HepG2 (cell line): Measurements from ENCODE around the gene SCGB2B2. TPM values are rescaled to one million over a fixed set of nuclear protein-coding genes. Genes with fewer than 3 reads are reported as not detected.

Experiments
- ATAC-seq: fragments of 200-7000 bp; cut with Tn5 transposase; 3 replicates; pipeline ENCODE4 v1.9.1; 2020; ENCODE audit warnings: mild to moderate bottlenecking, moderate library complexity
- BruUV-seq: library from RNA; stranded (reverse); fragments of 400-500 nt; replicated peaks from 2 replicates; lab custom pipeline; 2021; lab: Mats Ljungman, UMichigan
- CTCF ChIA-PET: fragments of 300-600 bp; formaldehyde crosslinking; extraction: SDS; loops from one replicate; lab custom pipeline; 2021; ENCODE audit warnings: low total read pairs, inconsistent platforms, low intra/inter-chr PET ratio; lab: Yijun Ruan, JAX
- POLR2A ChIA-PET: fragments of 350-600 bp; sonication (Branson Sonifier 250); formaldehyde crosslinking; loops from one replicate; lab custom pipeline; 2020; ENCODE audit warnings: antibody characterized with exemption, inconsistent platforms; lab: Yijun Ruan, JAX
- DNase-seq: peaks from one replicate; pipeline ENCODE4 v3.0.0-alpha.2; 2015; ENCODE audit warnings: low spot score
- FAIRE-seq: peaks from 3 replicates; lab custom pipeline; 2011; peaks lifted over from hg19 to GRCh38; lab: Jason Lieb, UNC
- H2AFZ ChIP-seq: one replicate; pipeline ENCODE4 v1.6.1; 2011; ENCODE audit warnings: low read length, inconsistent platforms
- H3K27ac ChIP-seq: fragments of 300-600 bp; 3 replicates; pipeline ENCODE4 v1.8.0; 2011; ENCODE audit warnings: mixed run types, mild to moderate bottlenecking, mixed read lengths, low read length, inconsistent platforms; ENCODE audit not compliant: insufficient read depth; ENCODE audit errors: extremely low read length
- H3K27me3 ChIP-seq, 2 experiments: fragments of 200-600 bp in 1 of 2; 2 replicates in 1 of 2; 3 replicates in 1 of 2; pipeline versions ENCODE4 v1.6.0 to v1.8.0; 2011; ENCODE audit warnings: low read length in 2 of 2, mild to moderate bottlenecking in 2 of 2, moderate library complexity in 2 of 2, inconsistent platforms in 1 of 2; ENCODE audit not compliant: insufficient read depth in 2 of 2, control insufficient read depth in 1 of 2
- H3K36me3 ChIP-seq, 2 experiments: fragments of 200-600 bp in 1 of 2; replicated peaks in 1 of 2; 2 replicates in 1 of 2; 3 replicates in 1 of 2; pipeline versions ENCODE4 v1.5.1 to v1.8.0; 2011; ENCODE audit warnings: low read length in 2 of 2, inconsistent platforms in 1 of 2; ENCODE audit not compliant: insufficient read depth in 2 of 2, control insufficient read depth in 1 of 2
- H3K4me1 ChIP-seq: 2 replicates; pipeline ENCODE4 v1.5.1; 2012; ENCODE audit warnings: low read length, inconsistent platforms; ENCODE audit not compliant: insufficient read depth
- H3K4me2 ChIP-seq: 2 replicates; pipeline ENCODE4 v1.6.0; 2011; ENCODE audit warnings: low read depth, low read length, inconsistent platforms
- H3K4me3 ChIP-seq, 3 experiments: fragments of 200-600 bp in 1 of 3; sonication (generic), shearing (Covaris generic) in 1 of 3; replicated peaks in 1 of 3; 2 replicates each; pipeline ENCODE4 v1.5.1; 2011 to 2016; ENCODE audit warnings: low read length in 3 of 3, inconsistent platforms in 2 of 3, low read depth in 2 of 3, mild to moderate bottlenecking in 2 of 3, control low read depth in 1 of 3, mixed read lengths in 1 of 3; ENCODE audit not compliant: insufficient read depth in 1 of 3
- H3K79me2 ChIP-seq: one replicate; pipeline ENCODE4 v1.6.1; 2011; ENCODE audit warnings: low read length, inconsistent platforms; ENCODE audit not compliant: insufficient read depth
- H3K9ac ChIP-seq: 2 replicates; pipeline ENCODE4 v1.6.0; 2011; ENCODE audit warnings: mild to moderate bottlenecking, low read depth, low read length, inconsistent platforms; ENCODE audit not compliant: insufficient read depth
- H3K9me3 ChIP-seq: 2 replicates; pipeline ENCODE4 v1.5.1; 2012; ENCODE audit warnings: mild to moderate bottlenecking, low read length
- H4K20me1 ChIP-seq: 2 replicates; pipeline ENCODE4 v1.6.0; 2011; ENCODE audit warnings: inconsistent platforms, mild to moderate bottlenecking, low read length, moderate library complexity; ENCODE audit not compliant: insufficient read depth
- ASH2L ChIP-seq: fragments of 300-600, 200-600 bp; sonication (generic); IDR thresholded peaks from 2 replicates; pipeline ENCODE4 v1.7.0; 2017; ENCODE audit warnings: low read depth, mild to moderate bottlenecking, moderate library complexity, mixed read lengths, low read length; ENCODE audit not compliant: insufficient read length
- ATF7-NPFF ChIP-seq: sonication (generic); formaldehyde crosslinking; IDR thresholded peaks from 2 replicates; pipeline ENCODE4 v1.8.1; 2023; ENCODE audit warnings: mild to moderate bottlenecking, low read depth, missing genetic modification reagents, moderate library complexity
- BRCA1 ChIP-seq: sonication (generic); formaldehyde crosslinking; IDR thresholded peaks from 2 replicates; pipeline ENCODE4 v1.4.0; 2020; ENCODE audit warnings: missing genetic modification reagents
- CENPX ChIP-seq: sonication (generic); formaldehyde crosslinking; IDR thresholded peaks from 2 replicates; pipeline ENCODE4 v1.9.0; 2021; ENCODE audit warnings: mild to moderate bottlenecking, missing genetic modification reagents, moderate library complexity
- CREB1 ChIP-seq, 2 experiments: fragments of 450-650 bp in 1 of 2; IDR thresholded peaks; 2 replicates each; pipeline ENCODE4 v1.6.1; 2016 to 2017; ENCODE audit warnings: control low read depth in 1 of 2, mild to moderate bottlenecking in 1 of 2, missing compliant biosample characterization in 1 of 2, missing genetic modification characterization in 1 of 2
- DMAP1 ChIP-seq: IDR thresholded peaks from 2 replicates; pipeline ENCODE4 v1.6.1; 2016
- HNF1B ChIP-seq: sonication (generic); formaldehyde crosslinking; IDR thresholded peaks from 2 replicates; pipeline ENCODE4 v1.5.1; 2020; ENCODE audit warnings: mild to moderate bottlenecking, moderate library complexity, missing genetic modification reagents
- JARID2 ChIP-seq: sonication (generic); formaldehyde crosslinking; IDR thresholded peaks from 2 replicates; pipeline ENCODE4 v1.8.1; 2023; ENCODE audit warnings: missing genetic modification reagents, inconsistent platforms; ENCODE audit not compliant: insufficient replicate concordance
- KLF12 ChIP-seq: sonication (generic); formaldehyde crosslinking; IDR thresholded peaks from 2 replicates; pipeline ENCODE4 v1.4.0; 2020; ENCODE audit warnings: missing genetic modification reagents, borderline replicate concordance
- MAZ ChIP-seq, 2 experiments: sonication (generic) in 1 of 2; formaldehyde crosslinking in 1 of 2; IDR thresholded peaks; 2 replicates each; pipeline versions ENCODE4 v1.5.0 to v1.6.1; 2012 to 2020; ENCODE audit warnings: low read depth in 2 of 2, mild to moderate bottlenecking in 2 of 2, borderline replicate concordance in 1 of 2, improper control_type of control experiment in 1 of 2, low read length in 1 of 2, missing genetic modification reagents in 1 of 2, moderate library complexity in 1 of 2
- PITX1 ChIP-seq: sonication (generic); formaldehyde crosslinking; IDR thresholded peaks from 2 replicates; pipeline ENCODE4 v1.5.1; 2020; ENCODE audit warnings: mild to moderate bottlenecking, missing genetic modification reagents
- TBP ChIP-seq: sonication (generic); formaldehyde crosslinking; IDR thresholded peaks from 2 replicates; pipeline ENCODE4 v1.5.0; 2020; ENCODE audit warnings: missing genetic modification reagents
- THAP11 ChIP-seq: IDR thresholded peaks from 2 replicates; pipeline ENCODE4 v1.6.1; 2016; ENCODE audit warnings: missing biosample characterization, missing genetic modification reagents
- ZNF33A ChIP-seq: sonication (generic); formaldehyde crosslinking; IDR thresholded peaks from 2 replicates; pipeline ENCODE4 v1.5.1; 2020; ENCODE audit warnings: missing genetic modification reagents, mild to moderate bottlenecking, moderate library complexity, borderline replicate concordance
- ZNF557 ChIP-seq: sonication (generic); formaldehyde crosslinking; IDR thresholded peaks from 2 replicates; pipeline ENCODE4 v1.4.0; 2020; ENCODE audit warnings: missing genetic modification reagents
- ZNF703 ChIP-seq: sonication (generic); formaldehyde crosslinking; IDR thresholded peaks from 2 replicates; pipeline ENCODE4 v1.5.1; 2020; ENCODE audit warnings: missing genetic modification reagents, mild to moderate bottlenecking, moderate library complexity, borderline replicate concordance
- WGBS: methylation state at CpG from one replicate; pipeline ENCODE4 v1.1.6; 2017; ENCODE audit warnings: low lambda C conversion rate; 5-methylcytosine and 5-hydroxymethylcytosine counted together
- in situ Hi-C: cut with HindIII; loops from 2 replicates; pipeline ENCODE4 v1.10.0; 2017; ENCODE audit warnings: low pct_unique_long_range_greater_than_20kb; ENCODE audit not compliant: extremely low pct_ligation_motif_present
- intact Hi-C: fragments of 100-400 bp; cut with micrococcal nuclease; formaldehyde crosslinking; loops from one replicate; pipeline ENCODE4 v1.10.0; 2022; ENCODE audit not compliant: unreplicated experiment
- polyA plus RNA-seq, 8 experiments: library from polyadenylated mRNA; depleted of rRNA in 3 of 8; stranded (reverse) in 7 of 8; unstranded in 1 of 8; fragments of >200 nt; fragmentation: Illumina TruSeq in 4 of 8; extraction: Trizol in 4 of 8; gene quantifications; 2 replicates each; pipeline versions ENCODE4 v1.2.1 to v1.2.3, GENCODE V29; 2011 to 2016; ENCODE audit warnings: low read depth in 4 of 8, missing spikeins in 1 of 8, mixed read lengths in 1 of 8; ENCODE audit not compliant: insufficient read depth in 1 of 8
- total RNA-seq, 5 experiments: library from RNA; depleted of rRNA; stranded (reverse); fragments of >200 nt; fragmentation: Illumina TruSeq; extraction: Trizol; gene quantifications; 2 replicates each; pipeline ENCODE4 v1.2.3, GENCODE V29; 2016; ENCODE audit warnings: low read depth in 1 of 5

SCGB2B2 gene
- total and polyA plus RNA-seq, 2 of the 13 experiments (the other 11 are each of a cell fraction or from before 2014, with no cell fraction given) = 0.03 TPM; not detected in 1

GRCh38 chr19:34666958-34667265 is 10.0 kb downstream of the SCGB2B2 start:
- FAIRE-seq = no peak
- POLR2A ChIA-PET = no interaction called here

More at GRCh38 chr19:34666958-34667265, 10.0 kb downstream of the SCGB2B2 start:
- Histone ChIP-seq H3K79me2 (no peaks in the 10 kb centered on the region), H4K20me1 (no peaks in the 10 kb centered on the region), H3K27ac (peak overlapping the region; percentile 44), H3K36me3 (no peaks in the 10 kb centered on the region), H3K9ac (peak overlapping the region; percentile 64; the same call in 1 of the 2 replicates), H3K9me3 (no peaks in the 10 kb centered on the region), H3K4me1 (peaks cover 42% of the 10 kb centered on the region), H3K27me3 (no peaks in the 10 kb centered on the region; a peak in 2 of 5 replicates), H3K4me2 (peak overlapping the region; percentile 60), H2AFZ (peak overlapping the region; percentile 36), H3K4me3 (peak overlapping the region; percentile 56 to 61 (median 58); a peak in 5 of 6 replicates)
- no TSS peak for BruUV-seq
- peak; percentile 10; the same call in 2 of the 3 replicates for ATAC-seq
- intact Hi-C loops (no loop called here), in situ Hi-C loops (no loop called here)
- 74% methylated on average over 5 of the region's 9 CpGs for WGBS
- CTCF ChIA-PET = no interaction called here
- TF ChIP-seq MAZ (IDR thresholded peaks at IDR 0.05; ENCODE audit: borderline replicate concordance, low read depth, low read length) (no peak), MAZ (CRISPR knock-in tag; IDR thresholded peaks at IDR 0.05; ENCODE audit: low read depth) (no peak), KLF12 (CRISPR knock-in tag) (no peak), ASH2L (no peak), THAP11 (no peak), DMAP1 (CRISPR knock-in tag) (no peak), CENPX (CRISPR knock-in tag) (no peak), BRCA1 (no peak), TBP (no peak), ZNF557 (CRISPR knock-in tag) (no peak), PITX1 (CRISPR knock-in tag) (no peak), ZNF703 (CRISPR knock-in tag) (no peak), ATF7-NPFF (CRISPR knock-in tag) (no peak), ZNF33A (CRISPR knock-in tag) (no peak), JARID2 (CRISPR knock-in tag) (no peak), CREB1 (IDR thresholded peaks at IDR 0.05) (no peak), CREB1 (CRISPR knock-in tag; IDR thresholded peaks at IDR 0.05) (no peak), HNF1B (CRISPR knock-in tag) (no peak)
- DNase-seq = no peak
